ENCODE results near the gene PTGER2. TPM values are rescaled to one million over a fixed set of nuclear protein-coding genes. Genes with fewer than 3 reads are reported as not detected.

PTGER2 gene
- total RNA-seq, 1 donor from 2014 or later, result 1.1 TPM

DNA sequence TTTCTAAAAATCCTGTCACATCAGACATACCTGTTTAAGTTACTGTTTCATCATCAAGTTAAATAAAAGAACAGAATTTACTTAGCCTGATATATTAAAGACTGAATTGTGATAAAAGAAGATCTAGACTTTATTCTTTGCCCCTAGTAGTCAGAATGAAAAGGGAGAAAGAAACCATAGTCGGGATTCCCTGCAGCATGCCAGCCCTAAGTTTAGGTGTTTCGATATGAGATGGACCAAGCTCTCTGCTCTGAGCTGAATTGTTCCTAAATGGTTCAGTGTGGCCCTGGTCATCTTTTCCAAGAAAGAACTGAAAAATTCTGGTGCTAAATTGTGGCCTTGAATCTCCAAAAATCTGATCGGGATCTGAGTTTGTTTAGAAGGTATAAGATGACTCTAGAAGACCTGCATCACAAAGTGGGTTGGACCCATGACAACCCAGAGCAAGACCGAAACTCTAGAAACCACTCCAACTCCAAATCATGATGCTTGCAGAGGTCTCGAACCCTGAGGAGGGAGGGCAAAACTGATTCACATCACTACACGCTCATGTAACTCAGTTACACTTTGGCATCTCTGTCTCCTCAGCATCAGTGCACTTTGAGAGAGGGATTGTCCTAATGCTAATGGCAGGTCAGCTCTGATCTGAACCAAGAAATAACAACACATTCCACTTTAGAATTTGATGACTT is 15.7 kb downstream of the PTGER2 start:
- Mint-ChIP-seq H3K36me3 (ENCODE audit: insufficient read depth) (no peaks in the 10 kb centered on the region), H3K27me3 (no peaks in the 10 kb centered on the region), H3K4me3 (ENCODE audit: low read depth) (no peak overlapping the region), H3K9me3 (ENCODE audit: low read depth) (peaks cover 3% of the 10 kb centered on the region), H3K4me1 (ENCODE audit: low read depth) (peaks cover 10% of the 10 kb centered on the region), H3K27ac (no peak overlapping the region)
- TF ChIP-seq, protein P1, sequence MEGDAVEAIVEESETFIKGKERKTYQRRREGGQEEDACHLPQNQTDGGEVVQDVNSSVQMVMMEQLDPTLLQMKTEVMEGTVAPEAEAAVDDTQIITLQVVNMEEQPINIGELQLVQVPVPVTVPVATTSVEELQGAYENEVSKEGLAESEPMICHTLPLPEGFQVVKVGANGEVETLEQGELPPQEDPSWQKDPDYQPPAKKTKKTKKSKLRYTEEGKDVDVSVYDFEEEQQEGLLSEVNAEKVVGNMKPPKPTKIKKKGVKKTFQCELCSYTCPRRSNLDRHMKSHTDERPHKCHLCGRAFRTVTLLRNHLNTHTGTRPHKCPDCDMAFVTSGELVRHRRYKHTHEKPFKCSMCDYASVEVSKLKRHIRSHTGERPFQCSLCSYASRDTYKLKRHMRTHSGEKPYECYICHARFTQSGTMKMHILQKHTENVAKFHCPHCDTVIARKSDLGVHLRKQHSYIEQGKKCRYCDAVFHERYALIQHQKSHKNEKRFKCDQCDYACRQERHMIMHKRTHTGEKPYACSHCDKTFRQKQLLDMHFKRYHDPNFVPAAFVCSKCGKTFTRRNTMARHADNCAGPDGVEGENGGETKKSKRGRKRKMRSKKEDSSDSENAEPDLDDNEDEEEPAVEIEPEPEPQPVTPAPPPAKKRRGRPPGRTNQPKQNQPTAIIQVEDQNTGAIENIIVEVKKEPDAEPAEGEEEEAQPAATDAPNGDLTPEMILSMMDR (IDR thresholded peaks at IDR 0.05; ENCODE audit: unreplicated experiment), result no peak
- no peak for DNase-seq (ENCODE audit: low spot score, unreplicated experiment)

DNA sequence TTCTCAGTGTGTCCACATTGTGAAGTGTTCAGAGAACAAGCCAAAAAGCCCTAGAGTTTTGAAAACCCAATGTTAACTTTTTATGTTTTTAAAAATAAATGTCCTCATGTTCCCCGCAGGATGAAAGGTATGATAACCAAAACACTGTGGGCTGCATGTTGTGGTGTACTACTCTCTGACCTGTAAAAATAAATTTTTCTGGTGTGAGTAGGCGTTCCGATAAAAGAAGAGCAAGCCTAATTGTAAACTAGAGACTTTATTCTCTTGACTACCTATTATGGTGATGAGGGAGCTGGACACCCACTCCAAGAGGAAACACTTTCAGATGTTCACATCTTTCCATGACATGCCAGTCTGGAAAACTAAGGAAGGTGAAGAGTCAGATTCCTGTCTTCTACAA is 18.2 kb downstream of the PTGER2 start:
- TF ChIP-seq, protein P1 (IDR thresholded peaks at IDR 0.05; ENCODE audit: unreplicated experiment), result no peak

DNA sequence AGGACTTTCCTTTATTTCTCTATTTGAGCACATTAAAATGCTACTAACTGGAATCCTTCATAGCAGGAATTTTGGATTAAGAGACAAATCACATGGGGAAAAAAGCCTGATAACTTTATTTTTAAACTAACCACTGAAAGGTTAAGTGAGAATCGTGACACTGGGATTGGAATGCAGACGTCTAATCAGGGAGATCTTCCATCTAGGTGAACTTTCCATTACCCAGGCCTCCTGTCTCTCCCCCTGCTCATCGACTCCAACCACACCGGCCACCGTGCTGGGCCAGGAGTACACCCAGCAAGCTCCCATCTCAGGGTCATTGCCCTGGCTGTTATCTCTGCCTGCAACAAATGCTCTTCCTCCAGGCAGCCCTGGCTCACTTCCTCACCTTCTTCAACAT is 19.0 kb downstream of the PTGER2 start:
- TF ChIP-seq, protein P1 (IDR thresholded peaks at IDR 0.05; ENCODE audit: unreplicated experiment), result no peak
- peaks cover 3% of the 10 kb centered on the region for H3K9me3 Mint-ChIP-seq (ENCODE audit: low read depth)
- no peak overlapping the region for H3K27ac Mint-ChIP-seq
- no peaks in the 10 kb centered on the region for H3K27me3 Mint-ChIP-seq
- DNase-seq (ENCODE audit: low spot score, unreplicated experiment), result no peak
- H3K36me3 Mint-ChIP-seq (ENCODE audit: insufficient read depth), result no peaks in the 10 kb centered on the region
- H3K4me3 Mint-ChIP-seq (ENCODE audit: low read depth), result no peak overlapping the region
- peaks cover 1% of the 10 kb centered on the region for H3K4me1 Mint-ChIP-seq (ENCODE audit: low read depth)

More for the DNA sequence above, 18.2 kb downstream of the PTGER2 start:
- Mint-ChIP-seq H3K4me1 (ENCODE audit: low read depth) (peaks cover 8% of the 10 kb centered on the region), H3K9me3 (ENCODE audit: low read depth) (peaks cover 3% of the 10 kb centered on the region), H3K27me3 (no peaks in the 10 kb centered on the region), H3K27ac (no peak overlapping the region), H3K36me3 (ENCODE audit: insufficient read depth) (no peaks in the 10 kb centered on the region), H3K4me3 (ENCODE audit: low read depth) (no peak overlapping the region)
- DNase-seq (ENCODE audit: low spot score, unreplicated experiment), result no peak

DNA sequence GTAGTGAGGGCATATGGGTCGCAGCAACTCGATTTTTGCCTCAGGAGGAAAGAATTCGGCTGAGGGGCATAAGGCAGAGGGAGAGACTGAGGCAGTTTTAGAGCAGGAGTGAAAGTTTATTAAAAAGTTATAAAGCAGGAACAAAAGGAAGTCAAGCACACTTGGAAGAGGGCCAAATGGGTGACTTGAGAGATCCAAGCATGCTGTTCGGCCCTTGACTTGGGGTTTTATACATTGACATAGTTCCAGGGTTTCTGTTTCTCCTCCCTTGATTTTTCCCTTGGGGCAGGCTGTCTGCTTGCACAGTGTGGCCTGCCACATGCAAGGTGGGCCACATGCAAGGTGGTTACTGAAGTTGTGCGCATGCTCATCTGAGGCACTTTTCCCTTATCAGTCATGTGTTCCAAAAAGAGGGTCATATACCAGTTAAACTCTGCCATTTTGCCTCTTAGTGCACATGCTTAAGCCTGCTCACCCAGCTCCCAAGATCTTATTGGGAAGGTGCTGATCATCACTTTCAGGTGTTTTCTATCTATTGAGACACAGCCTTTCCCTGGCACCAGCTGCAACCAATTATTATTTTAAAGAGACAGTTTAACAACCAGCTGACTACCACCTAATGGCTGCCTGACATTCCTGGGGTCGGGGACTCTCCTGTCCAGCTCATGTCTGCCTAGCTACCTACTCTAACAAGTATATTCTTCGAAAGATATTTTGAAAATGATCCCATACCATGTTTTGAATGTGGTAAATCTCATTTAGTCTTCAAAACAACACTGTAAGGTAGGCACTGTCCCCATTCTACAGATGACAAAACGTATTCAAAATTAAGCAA is 19.9 kb downstream of the PTGER2 start:
- H3K4me1 Mint-ChIP-seq (ENCODE audit: low read depth), result peaks cover 4% of the 10 kb centered on the region
- H3K27ac Mint-ChIP-seq, result no peak overlapping the region
- H3K36me3 Mint-ChIP-seq (ENCODE audit: insufficient read depth), result no peaks in the 10 kb centered on the region
- TF ChIP-seq, protein P1 (IDR thresholded peaks at IDR 0.05; ENCODE audit: unreplicated experiment), result no peak
- H3K9me3 Mint-ChIP-seq (ENCODE audit: low read depth), result peaks cover 3% of the 10 kb centered on the region
- no peak overlapping the region for H3K4me3 Mint-ChIP-seq (ENCODE audit: low read depth)
- DNase-seq (ENCODE audit: low spot score, unreplicated experiment), result no peak
- no peaks in the 10 kb centered on the region for H3K27me3 Mint-ChIP-seq

DNA sequence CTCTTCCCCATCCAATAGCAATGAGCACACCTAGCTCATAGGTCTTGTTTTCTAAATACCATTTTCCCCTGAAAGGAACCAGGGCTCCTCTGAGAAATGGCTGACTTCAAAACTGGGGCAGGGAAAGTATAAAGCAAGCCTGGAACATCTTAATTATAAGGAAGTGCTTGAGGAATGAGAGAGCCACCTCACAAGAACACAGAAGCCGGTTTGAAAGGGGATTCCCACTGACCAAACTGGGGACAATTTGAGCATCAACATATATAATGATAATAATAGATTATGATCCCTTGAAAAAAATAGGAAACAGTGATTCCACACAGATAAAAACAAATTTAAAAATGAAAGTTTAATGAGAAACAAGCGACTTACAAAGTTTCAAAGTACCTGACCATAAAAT is 22.1 kb downstream of the PTGER2 start:
- Mint-ChIP-seq H3K27me3 (no peaks in the 10 kb centered on the region), H3K4me1 (ENCODE audit: low read depth) (peaks cover 13% of the 10 kb centered on the region), H3K27ac (no peak overlapping the region), H3K9me3 (ENCODE audit: low read depth) (no peaks in the 10 kb centered on the region), H3K4me3 (ENCODE audit: low read depth) (no peak overlapping the region), H3K36me3 (ENCODE audit: insufficient read depth) (no peaks in the 10 kb centered on the region)
- DNase-seq (ENCODE audit: low spot score, unreplicated experiment), result no peak
- TF ChIP-seq, protein P1 (IDR thresholded peaks at IDR 0.05; ENCODE audit: unreplicated experiment), result no peak
